ENCODE measurements around the gene OR11H7.
"Not testable (repeated sequence)": the region's sequence is repeated elsewhere in the genome, so short reads cannot be mapped to it uniquely, and the experiment has no call there.

The OR11H7 gene

DNA sequence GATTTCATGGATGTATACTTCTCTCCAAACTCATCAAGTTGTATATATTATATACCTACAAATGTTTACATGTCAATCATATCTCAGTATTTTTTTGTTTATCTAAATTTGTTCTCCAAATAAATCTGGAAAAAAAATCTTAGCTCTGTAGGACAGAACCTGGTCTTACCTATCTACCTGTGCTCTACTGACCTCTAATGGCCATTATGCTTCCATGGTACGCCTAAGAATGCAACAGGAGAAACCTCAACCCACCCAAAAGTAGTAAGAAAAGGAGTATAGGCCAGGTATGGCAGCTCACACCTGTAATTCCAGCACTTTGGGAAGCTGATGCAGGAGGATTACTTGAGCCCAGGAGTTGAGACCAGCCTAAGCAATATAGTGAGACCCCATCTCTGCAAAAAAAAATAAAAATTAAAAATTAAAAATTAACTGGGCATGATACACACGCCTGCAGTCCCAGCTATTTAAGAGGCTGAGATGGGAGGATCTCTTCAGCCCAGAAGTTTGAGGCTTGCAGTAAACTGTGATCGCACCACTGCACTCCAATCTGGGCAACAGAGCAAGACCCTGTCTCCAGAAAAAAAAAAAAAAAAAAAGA is 19.0 kb downstream of the OR11H7 start:
- Histone ChIP-seq H3K36me3 (ENCODE audit: control insufficient read depth, insufficient read depth, low read length) (no peaks in the 10 kb centered on the region), H3K4me3 (replicated peaks; ENCODE audit: low read depth, low read length) (no peak overlapping the region), H3K27me3 (replicated peaks; ENCODE audit: control insufficient read depth, insufficient read depth, low read length) (no peaks in the 10 kb centered on the region)
- TF ChIP-seq, protein P1, sequence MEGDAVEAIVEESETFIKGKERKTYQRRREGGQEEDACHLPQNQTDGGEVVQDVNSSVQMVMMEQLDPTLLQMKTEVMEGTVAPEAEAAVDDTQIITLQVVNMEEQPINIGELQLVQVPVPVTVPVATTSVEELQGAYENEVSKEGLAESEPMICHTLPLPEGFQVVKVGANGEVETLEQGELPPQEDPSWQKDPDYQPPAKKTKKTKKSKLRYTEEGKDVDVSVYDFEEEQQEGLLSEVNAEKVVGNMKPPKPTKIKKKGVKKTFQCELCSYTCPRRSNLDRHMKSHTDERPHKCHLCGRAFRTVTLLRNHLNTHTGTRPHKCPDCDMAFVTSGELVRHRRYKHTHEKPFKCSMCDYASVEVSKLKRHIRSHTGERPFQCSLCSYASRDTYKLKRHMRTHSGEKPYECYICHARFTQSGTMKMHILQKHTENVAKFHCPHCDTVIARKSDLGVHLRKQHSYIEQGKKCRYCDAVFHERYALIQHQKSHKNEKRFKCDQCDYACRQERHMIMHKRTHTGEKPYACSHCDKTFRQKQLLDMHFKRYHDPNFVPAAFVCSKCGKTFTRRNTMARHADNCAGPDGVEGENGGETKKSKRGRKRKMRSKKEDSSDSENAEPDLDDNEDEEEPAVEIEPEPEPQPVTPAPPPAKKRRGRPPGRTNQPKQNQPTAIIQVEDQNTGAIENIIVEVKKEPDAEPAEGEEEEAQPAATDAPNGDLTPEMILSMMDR (IDR thresholded peaks at IDR 0.05; ENCODE audit: insufficient read depth, low read length, poor library complexity, severe bottlenecking), result peak; percentile 47
- no peak for DNase-seq (ENCODE audit: extremely low read depth, insufficient read length)

DNA sequence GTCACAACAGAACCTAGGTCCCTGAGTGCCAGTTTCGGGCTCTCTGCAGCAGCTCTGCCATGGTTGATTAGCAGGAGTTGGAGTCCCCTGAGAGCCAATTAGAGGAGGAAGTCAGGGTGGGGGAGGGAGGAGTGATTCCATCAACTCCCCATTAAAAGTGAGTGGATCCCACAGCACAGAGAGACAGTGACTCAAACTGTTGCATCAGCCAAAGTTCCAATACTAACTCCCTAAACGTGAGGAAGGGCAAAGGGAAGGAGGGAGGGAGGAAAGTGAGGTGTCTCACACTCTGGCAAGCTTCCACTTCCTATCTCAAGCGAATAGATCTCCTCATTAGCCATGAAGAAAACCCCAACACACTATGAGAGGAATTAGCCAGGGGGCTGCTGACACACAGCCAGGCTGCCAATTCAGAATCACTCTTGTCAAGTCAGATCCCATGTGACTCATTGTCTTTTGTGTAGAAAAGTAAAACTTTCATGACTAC is 33.9 kb downstream of the OR11H7 start:
- TF ChIP-seq, protein P1 (IDR thresholded peaks at IDR 0.05; ENCODE audit: insufficient read depth, low read length, poor library complexity, severe bottlenecking), result no peak
- Histone ChIP-seq H3K27me3 (replicated peaks; ENCODE audit: control insufficient read depth, insufficient read depth, low read length) (no peaks in the 10 kb centered on the region), H3K36me3 (ENCODE audit: control insufficient read depth, insufficient read depth, low read length) (no peaks in the 10 kb centered on the region), H3K4me3 (replicated peaks; ENCODE audit: low read depth, low read length) (no peak overlapping the region)
- DNase-seq (ENCODE audit: extremely low read depth, insufficient read length), result peak; percentile 29

DNA sequence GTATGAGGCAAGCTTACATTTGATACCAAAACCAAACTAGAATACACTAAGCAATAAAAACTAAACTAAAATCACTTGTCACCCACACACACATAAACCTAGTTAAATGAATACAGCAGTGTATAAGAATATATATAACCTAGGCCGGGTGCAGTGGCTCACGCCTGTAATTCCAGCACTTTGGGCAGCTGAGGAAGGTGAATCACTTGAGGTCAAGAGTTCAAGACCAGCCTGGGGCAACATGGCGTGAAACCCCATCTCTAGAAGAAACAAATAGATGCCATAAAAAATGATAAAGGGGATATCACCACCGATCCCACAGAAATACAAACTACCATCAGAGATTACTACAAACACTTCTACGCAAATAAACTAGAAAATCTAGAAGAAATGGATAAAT is 35.6 kb downstream of the OR11H7 start:
- not testable (repeated sequence) for H3K4me3 ChIP-seq (replicated peaks; ENCODE audit: low read depth, low read length); H3K27me3 ChIP-seq (replicated peaks; ENCODE audit: control insufficient read depth, insufficient read depth, low read length); DNase-seq (ENCODE audit: extremely low read depth, insufficient read length); H3K36me3 ChIP-seq (ENCODE audit: control insufficient read depth, insufficient read depth, low read length)

DNA sequence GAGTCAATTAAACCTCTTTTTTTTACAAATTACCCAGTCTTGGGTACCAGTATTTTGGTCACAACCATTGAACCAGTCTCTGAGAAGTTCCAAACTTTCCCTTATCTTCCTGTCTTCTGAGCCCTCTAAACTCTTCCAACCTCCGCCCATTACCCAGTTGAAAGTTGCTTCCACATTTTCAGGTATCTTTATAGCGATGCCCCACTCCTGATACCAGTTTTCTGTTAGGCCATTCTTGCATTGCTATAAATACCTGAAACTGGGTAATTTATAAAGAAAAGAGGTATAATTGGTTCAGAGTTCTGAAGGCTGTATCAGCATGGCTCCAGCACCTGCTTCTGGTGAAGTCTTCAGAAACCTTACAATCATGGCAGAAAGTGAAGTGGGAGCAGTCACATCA is 45.3 kb downstream of the OR11H7 start:
- Histone ChIP-seq H3K36me3 (ENCODE audit: control insufficient read depth, insufficient read depth, low read length) (no peaks in the 10 kb centered on the region), H3K27me3 (replicated peaks; ENCODE audit: control insufficient read depth, insufficient read depth, low read length) (no peaks in the 10 kb centered on the region), H3K4me3 (replicated peaks; ENCODE audit: low read depth, low read length) (no peak overlapping the region)
- TF ChIP-seq, protein P1 (IDR thresholded peaks at IDR 0.05; ENCODE audit: insufficient read depth, low read length, poor library complexity, severe bottlenecking), result no peak
- DNase-seq (ENCODE audit: extremely low read depth, insufficient read length), result no peak

DNA sequence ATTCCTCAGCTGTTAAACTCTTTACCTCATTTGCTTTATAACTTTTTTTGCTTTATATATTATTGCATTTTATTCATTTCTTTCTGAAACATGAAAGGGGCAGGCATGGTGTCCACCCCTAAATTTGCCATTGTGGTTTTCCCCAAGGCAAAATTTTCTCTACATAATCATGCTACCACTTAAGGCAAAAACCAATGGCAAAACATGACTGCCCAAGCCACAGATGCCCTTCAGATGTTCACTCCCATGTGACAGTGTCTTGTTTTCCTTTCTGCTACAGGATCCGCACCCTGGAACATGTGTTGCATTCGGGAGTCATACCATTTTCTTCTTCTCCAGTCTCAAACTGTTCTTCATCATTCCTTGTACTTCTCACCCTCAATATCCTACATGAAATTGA is 48.6 kb downstream of the OR11H7 start:
- TF ChIP-seq, protein P1 (IDR thresholded peaks at IDR 0.05; ENCODE audit: insufficient read depth, low read length, poor library complexity, severe bottlenecking), result no peak
- no peak for DNase-seq (ENCODE audit: extremely low read depth, insufficient read length)
- Histone ChIP-seq H3K27me3 (replicated peaks; ENCODE audit: control insufficient read depth, insufficient read depth, low read length) (no peaks in the 10 kb centered on the region), H3K4me3 (replicated peaks; ENCODE audit: low read depth, low read length) (no peak overlapping the region), H3K36me3 (ENCODE audit: control insufficient read depth, insufficient read depth, low read length) (no peaks in the 10 kb centered on the region)

DNA sequence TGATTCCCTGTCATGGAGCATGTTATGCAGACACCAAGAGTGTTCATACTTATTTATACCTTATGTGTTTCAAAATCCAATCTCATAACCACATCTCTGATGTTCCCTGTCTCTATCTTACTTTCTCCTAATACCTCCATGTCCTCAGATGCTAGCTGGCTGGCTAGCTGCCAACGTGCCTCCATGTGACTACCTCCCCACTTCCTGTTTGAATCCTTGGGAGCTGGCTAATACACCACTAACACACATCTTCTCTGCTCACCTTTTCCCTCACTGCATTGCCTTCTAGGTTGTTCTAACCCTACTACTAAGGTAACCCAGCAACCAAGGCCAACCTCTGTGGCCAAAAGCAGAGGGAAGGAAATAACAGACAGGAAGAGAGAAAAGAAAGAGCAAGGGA is 49.6 kb downstream of the OR11H7 start:
- H3K36me3 ChIP-seq (ENCODE audit: control insufficient read depth, insufficient read depth, low read length), result no peaks in the 10 kb centered on the region
- DNase-seq (ENCODE audit: extremely low read depth, insufficient read length), result no peak
- TF ChIP-seq, protein P1 (IDR thresholded peaks at IDR 0.05; ENCODE audit: insufficient read depth, low read length, poor library complexity, severe bottlenecking), result no peak
- no peak overlapping the region for H3K4me3 ChIP-seq (replicated peaks; ENCODE audit: low read depth, low read length)
- H3K27me3 ChIP-seq (replicated peaks; ENCODE audit: control insufficient read depth, insufficient read depth, low read length), result no peaks in the 10 kb centered on the region

DNA sequence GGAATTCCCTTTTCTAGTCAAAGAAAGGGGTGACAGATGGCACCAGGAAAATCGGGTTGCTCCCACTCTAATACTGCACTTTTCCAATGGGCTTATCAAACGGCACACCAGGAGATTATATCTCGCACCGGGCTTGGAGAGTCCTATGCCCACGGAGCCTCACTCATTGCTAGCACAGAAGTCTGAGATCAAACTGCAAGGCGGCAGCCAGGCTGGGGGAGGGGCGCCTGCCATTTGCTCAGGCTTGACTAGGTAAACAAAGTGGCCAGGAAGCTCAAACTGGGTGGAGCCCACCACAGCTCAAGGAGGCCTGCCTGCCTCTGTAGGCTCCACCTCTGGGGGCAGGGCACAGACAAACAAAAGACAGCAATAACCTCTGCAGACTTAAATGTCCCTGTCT is 51.5 kb downstream of the OR11H7 start:
- DNase-seq (ENCODE audit: extremely low read depth, insufficient read length); H3K4me3 ChIP-seq (replicated peaks; ENCODE audit: low read depth, low read length); H3K27me3 ChIP-seq (replicated peaks; ENCODE audit: control insufficient read depth, insufficient read depth, low read length); H3K36me3 ChIP-seq (ENCODE audit: control insufficient read depth, insufficient read depth, low read length): not testable (repeated sequence)
